ENCODE measurements around the gene TMEM82.

Gene TMEM82

DNA sequence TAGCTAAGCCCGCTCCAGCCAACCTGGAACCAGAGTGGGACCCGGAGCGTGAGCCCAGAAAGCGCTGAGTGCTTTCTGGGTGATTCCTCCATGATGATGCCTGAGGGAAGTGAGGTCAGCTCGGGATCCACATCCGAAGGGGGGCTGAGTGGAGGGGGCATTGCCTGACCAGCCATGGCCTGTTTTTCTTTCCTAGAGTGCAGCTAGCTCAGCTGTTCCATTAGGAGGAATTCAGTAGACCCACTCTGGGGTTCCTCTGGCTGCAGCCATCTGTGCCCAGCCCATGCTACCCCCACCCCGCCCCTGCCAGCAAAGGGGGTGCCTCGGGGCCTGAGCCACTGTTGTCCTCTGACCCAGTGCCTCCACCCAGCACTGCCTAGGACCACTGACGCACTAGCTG is 15.8 kb upstream of the TMEM82 start:
- no peak for DNase-seq (ENCODE audit: low read depth)
- TF ChIP-seq CTCF (conservative IDR thresholded peaks at IDR 0.05; ENCODE audit: low read depth, low read length), result no peak
- H3K4me3 ChIP-seq (ENCODE audit: low read depth, low read length), result no peak overlapping the region

DNA sequence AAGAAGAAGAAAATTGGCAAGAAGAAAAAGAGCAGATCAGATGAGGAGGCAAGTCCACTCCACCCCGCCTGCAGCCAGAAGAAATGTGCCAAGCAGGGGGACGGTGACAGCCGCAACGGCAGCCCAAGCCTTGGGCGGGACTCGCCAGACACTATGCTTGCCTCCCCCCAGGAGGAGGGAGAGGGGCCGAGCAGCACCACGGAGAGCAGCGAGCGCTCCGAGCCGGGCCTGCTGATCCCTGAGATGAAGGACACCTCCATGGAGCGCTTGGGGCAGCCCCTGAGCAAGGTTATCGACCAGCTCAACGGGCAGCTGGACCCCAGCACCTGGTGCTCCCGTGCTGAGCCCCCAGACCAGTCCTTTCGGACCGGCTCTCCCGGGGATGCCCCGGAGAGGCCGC is 15.3 kb upstream of the TMEM82 start:
- H3K4me3 ChIP-seq (ENCODE audit: low read depth, low read length), result no peak overlapping the region
- no peak for TF ChIP-seq CTCF (conservative IDR thresholded peaks at IDR 0.05; ENCODE audit: low read depth, low read length)
- DNase-seq (ENCODE audit: low read depth), result no peak

DNA sequence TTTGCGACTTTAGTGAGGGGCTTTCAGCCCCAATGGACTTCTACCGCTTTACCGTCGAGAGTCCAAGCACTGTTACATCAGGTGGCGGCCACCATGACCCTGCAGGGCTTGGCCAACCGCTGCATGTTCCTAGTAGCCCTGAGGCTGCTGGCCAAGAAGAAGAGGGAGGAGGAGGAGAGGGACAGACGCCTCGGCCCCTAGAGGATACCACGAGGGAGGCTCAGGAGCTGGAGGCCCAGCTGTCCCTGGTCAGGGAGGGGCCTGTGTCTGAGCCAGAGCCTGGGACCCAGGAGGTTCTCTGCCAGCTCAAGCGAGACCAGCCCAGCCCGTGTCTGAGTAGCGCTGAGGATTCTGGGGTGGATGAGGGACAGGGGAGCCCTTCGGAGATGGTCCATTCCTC is 14.9 kb upstream of the TMEM82 start:
- TF ChIP-seq CTCF (conservative IDR thresholded peaks at IDR 0.05; ENCODE audit: low read depth, low read length), result no peak
- no peak for DNase-seq (ENCODE audit: low read depth)
- H3K4me3 ChIP-seq (ENCODE audit: low read depth, low read length), result no peak overlapping the region

DNA sequence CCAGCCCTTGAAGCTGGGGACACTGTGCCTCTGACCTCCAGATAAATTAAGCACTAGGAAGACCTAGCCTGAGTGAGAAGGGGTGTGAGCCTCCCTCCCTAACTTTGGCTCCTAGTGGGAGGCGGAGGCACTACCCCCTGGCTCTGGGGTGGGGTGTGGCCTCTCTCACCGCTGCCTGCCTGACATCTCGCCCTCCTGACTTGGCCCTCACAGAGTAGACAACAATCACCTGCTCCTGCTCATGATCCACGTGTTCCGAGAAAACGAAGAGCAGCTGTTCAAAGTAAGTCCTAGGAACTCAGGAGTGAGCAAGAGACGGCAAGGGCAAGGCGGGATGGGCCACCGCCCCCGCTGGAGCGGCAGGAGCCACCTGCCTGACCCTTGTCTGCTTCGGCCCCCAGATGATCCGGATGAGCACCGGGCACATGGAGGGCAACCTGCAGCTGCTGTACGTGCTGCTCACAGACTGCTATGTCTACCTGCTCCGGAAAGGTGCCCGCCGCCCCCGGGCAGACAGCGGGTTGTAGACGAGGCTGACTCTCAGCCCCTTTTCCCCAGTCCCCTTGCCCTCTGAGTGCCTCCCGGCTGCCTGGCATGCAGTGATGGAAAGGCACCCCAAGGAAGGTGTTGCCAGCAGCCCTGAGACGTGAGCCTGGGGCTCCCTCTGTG is 14.3 kb upstream of the TMEM82 start:
- no peak overlapping the region for H3K4me3 ChIP-seq (ENCODE audit: low read depth, low read length)
- TF ChIP-seq CTCF (conservative IDR thresholded peaks at IDR 0.05; ENCODE audit: low read depth, low read length), result no peak
- no peak for DNase-seq (ENCODE audit: low read depth)

DNA sequence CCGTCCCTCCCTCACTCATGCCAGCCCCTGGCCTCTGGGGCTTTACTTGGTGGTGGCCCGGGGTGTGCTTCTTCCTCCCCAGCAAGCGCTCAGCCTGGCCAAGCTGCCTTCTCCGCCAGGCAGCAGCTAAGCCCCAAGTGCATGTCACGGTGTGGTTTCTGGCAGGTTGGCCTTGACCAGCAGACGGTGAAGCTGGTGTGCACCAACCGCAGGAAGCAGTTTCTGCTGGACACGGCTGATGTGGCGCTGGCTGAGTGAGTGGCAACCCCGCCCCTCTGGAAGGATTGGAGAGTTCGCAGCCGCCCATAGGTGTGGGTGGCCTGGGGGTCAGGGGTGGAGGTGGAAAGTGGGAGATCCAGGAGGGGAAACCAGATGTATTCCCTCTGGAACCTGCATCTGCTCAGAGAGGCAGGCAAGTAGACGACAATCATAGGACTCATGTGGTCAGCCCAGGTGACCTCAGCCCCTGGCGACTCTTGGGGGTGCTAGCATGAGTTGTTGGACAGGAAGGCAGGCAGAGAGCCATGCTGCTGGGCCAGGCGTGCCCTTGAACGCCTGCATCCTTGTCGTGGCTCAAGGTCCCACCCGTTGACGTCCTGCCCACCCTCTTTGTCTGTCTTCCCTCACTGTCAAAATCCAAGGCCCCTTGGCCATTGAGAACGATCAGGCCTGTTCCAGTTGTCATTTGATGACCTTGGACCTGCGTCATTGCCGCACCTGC is 13.2 kb upstream of the TMEM82 start:
- no peak overlapping the region for H3K4me3 ChIP-seq (ENCODE audit: low read depth, low read length)
- no peak for TF ChIP-seq CTCF (conservative IDR thresholded peaks at IDR 0.05; ENCODE audit: low read depth, low read length)
- DNase-seq (ENCODE audit: low read depth), result no peak

DNA sequence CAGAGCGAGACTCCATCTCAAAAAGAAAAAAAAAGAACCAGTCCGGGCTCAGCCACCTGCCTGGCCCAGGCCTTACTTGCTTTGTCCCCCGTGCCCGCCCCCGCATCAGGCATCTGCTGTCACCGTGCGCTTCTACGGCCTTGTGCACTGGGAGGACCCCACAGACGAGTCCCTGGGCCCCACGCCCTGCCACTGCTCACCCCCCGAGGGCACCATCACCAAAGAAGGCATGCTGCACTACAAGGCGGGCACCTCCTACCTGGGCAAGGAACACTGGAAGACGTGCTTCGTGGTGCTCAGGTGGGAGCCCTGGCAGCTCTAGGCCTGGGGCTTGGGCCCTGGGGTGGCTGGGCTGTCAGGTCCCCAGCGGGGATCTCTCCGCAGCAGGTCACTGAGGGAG is 11.9 kb upstream of the TMEM82 start:
- TF ChIP-seq CTCF (conservative IDR thresholded peaks at IDR 0.05; ENCODE audit: low read depth, low read length), result no peak
- DNase-seq (ENCODE audit: low read depth), result no peak
- H3K4me3 ChIP-seq (ENCODE audit: low read depth, low read length), result no peak overlapping the region

DNA sequence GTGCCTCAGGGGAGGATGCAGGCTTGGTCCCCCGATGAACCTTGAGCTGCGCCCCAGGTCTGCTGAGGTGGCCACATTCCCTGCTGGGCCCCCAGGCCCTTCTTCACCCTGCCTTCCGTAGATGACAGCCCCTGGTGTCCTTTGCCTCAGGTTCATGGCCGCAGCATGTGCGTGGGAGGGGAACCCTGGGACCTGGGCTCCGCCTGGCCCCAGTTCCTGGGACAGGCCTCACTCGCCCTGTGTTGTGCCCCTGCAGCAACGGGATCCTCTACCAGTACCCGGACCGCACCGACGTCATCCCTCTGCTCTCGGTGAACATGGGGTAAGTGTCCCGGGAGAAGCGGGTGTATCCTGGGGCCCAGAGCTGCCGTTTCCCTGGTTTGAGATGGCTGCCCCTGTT is 11.4 kb upstream of the TMEM82 start:
- TF ChIP-seq CTCF (conservative IDR thresholded peaks at IDR 0.05; ENCODE audit: low read depth, low read length), result no peak
- H3K4me3 ChIP-seq (ENCODE audit: low read depth, low read length), result no peak overlapping the region
- no peak for DNase-seq (ENCODE audit: low read depth)

All from choroid plexus epithelial cell (primary cell).